GM12801 (cell line): ENCODE measurements around the gene TTYH3.

Experiments
- TF ChIP-seq, protein P1 (sequence below): IDR thresholded peaks from one replicate; pipeline ENCODE4 v1.5.1; 2011; ENCODE audit warnings: control low read depth; ENCODE audit not compliant: insufficient read length; ENCODE audit errors: extremely low read depth

TTYH3 gene

DNA sequence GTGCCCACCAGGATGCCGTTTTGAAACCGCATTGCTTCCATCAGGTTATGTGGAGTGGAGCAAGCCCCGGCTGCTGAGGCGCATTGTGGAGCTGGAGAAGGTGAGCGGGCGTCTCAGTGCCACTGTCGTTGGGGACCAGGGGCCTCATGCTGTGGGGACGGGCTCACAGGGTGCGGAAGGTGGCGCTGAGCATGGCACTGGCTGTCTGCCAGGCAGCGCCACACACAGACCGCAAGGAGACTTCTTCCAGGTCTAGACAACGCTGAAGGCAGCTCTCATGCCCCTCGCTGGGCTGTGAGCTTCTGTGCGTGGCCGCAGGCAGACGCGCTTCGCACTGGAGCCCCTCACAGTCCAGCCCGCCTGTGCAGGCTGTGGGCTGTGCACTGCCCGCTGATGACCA, 44.0 kb upstream of the TTYH3 start:
- TF ChIP-seq, protein P1, sequence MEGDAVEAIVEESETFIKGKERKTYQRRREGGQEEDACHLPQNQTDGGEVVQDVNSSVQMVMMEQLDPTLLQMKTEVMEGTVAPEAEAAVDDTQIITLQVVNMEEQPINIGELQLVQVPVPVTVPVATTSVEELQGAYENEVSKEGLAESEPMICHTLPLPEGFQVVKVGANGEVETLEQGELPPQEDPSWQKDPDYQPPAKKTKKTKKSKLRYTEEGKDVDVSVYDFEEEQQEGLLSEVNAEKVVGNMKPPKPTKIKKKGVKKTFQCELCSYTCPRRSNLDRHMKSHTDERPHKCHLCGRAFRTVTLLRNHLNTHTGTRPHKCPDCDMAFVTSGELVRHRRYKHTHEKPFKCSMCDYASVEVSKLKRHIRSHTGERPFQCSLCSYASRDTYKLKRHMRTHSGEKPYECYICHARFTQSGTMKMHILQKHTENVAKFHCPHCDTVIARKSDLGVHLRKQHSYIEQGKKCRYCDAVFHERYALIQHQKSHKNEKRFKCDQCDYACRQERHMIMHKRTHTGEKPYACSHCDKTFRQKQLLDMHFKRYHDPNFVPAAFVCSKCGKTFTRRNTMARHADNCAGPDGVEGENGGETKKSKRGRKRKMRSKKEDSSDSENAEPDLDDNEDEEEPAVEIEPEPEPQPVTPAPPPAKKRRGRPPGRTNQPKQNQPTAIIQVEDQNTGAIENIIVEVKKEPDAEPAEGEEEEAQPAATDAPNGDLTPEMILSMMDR, result no peak

DNA sequence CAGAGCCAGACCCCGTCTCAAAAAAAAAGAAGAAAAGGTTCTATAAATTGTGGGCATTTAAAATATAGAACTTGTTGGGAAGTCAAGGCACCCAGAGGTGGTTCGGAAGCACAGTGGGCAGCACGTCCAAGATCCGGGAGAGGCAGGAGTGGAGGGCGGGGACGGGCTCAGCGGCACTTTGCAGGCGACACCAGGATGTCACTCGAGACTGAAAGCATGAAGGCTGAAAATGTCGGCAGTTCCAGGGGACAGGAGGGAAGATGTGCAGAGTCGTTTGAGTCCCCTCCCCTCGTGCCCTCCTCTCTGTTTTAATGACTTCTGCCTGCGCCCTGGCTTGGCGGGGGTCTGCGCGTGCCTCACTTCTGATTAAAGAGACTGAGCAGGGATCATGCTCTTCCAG, 42.4 kb upstream of the TTYH3 start:
- TF ChIP-seq, protein P1, result no peak

DNA sequence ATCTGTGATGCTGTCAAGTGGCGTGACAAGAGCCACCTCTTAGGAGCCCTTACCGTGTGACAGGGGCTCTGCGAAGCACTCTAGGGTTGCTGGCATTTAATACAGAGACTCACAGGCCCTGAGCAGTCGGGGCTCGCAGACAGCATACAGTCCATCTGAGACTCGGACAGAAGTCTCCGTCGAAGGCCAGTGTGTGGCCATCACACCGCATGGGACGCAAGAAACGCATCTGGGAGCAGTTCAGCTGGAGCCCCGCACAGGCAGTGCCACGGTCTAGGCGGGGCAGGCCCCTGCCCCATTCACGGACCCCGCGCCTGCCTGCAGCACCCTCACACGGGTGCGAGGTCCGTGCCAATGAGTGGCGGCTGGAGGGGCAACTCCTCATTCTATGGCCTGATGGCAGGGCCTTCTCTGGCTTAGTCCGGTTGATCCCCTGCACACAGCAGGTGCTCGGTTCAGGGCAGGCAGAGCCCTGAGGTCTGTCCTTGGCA, 39.4 kb upstream of the TTYH3 start:
- TF ChIP-seq, protein P1, result no peak

DNA sequence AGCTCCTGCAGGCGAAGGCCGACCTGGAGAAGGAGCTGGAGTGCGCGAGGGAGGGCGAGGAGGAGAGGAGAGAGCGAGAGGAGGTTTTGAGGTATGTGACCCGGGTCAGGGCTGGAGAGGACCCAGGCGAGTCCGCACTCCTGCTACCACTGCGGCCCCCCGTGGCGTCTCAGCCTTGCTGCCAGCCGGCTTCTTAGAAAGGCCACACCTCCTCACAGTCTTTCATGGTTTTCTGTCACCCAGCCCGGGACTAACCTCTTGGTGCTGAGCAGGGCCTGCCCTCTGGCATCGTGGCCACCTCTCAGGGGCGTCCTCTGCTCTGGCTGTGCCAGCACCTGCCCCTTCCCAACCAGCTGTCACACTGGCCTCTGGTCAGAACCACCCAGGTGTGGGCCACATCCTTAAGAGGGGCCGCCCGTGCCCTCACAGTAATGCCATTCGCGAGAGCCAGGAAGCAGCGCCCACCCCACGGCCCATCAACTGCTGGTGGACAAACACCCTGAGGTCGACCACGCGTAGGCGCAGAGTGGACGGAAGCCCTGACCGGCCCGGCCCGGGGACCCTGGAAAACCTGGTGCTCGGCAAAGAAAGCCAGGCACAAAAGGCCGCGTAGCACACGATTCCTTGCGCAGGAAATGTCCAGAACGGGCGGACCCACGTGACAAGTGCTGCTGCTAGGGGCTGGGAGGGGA, 38.6 kb upstream of the TTYH3 start:
- TF ChIP-seq, protein P1, result no peak

GRCh38 chr7:2594599-2594998, 37.2 kb upstream of the TTYH3 start:
- TF ChIP-seq, protein P1, result no peak

GRCh38 chr7:2595258-2595860, 36.4 kb upstream of the TTYH3 start:
- TF ChIP-seq, protein P1, result no peak

DNA sequence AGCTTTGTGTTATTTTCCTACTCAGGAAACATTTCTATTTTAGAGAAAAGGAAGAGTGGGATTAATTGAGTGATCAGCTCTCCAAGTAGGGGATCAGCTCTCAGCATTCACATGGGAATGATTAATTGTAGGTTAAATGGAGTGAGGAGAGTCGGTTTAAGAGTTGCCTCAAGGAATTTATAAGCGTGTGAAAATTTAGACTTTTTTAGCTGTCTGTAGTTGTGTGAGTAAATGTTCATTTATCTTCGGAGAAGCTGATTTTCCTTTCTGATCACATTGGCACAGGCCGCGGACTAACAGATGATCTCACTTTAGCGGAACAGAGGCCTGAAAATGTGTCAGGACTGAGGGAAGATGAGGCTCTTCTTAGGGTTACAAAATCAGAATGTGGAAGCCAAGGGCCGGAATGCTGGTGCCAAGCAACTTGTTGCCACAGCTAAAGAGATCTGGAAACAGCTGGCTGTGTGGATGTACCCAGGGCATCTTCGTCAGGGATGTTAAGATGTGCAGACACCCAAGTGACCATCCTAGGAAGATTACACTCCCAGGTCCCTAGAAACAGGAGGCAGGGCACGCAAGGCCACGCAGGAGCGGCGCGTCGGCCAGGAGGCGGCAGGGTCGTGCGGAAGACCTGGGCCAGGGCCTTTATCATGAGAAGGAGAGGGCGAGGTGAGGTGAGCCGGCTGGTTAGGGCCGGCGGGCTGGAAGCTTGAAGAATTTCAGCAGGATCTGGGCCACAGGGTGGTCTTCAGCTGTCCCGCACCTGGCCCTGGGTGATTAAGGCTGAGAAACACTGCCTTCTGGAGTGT, 35.1 kb upstream of the TTYH3 start:
- TF ChIP-seq, protein P1, result no peak
